Skeletal muscle tissue (tissue), 4 donors: ENCODE measurements around the gene INPP5J. TPM values are rescaled to one million over a fixed set of nuclear protein-coding genes. Genes with fewer than 3 reads are reported as not detected.
"Not testable (repeated sequence)": the region's sequence is repeated elsewhere in the genome, so short reads cannot be mapped to it uniquely, and the experiment has no call there.

Experiments used
- H3K27ac ChIP-seq: one replicate; pipeline ENCODE4 v1.7.0; 2013; ENCODE audit warnings: mild to moderate bottlenecking, low read depth, low read length, inconsistent platforms
- H3K27me3 ChIP-seq, 3 donors: one replicate each; pipeline ENCODE4 v1.7.0; 2013; ENCODE audit warnings: low read length in 3 of 3; ENCODE audit not compliant: control insufficient read depth in 3 of 3, insufficient read depth in 3 of 3
- H3K36me3 ChIP-seq, 3 donors: one replicate each; pipeline ENCODE4 v1.7.0; 2013; ENCODE audit warnings: low read length in 3 of 3; ENCODE audit not compliant: control insufficient read depth in 3 of 3, insufficient read depth in 3 of 3
- H3K4me1 ChIP-seq, 3 donors: one replicate each; pipeline ENCODE4 v1.7.0; 2013; ENCODE audit warnings: low read length in 3 of 3, mild to moderate bottlenecking in 3 of 3; ENCODE audit not compliant: control insufficient read depth in 3 of 3, insufficient read depth in 3 of 3
- H3K4me3 ChIP-seq, 3 donors: one replicate each; pipeline ENCODE4 v1.7.0; 2013; ENCODE audit warnings: low read length in 3 of 3
- H3K9ac ChIP-seq, 3 donors: one replicate each; pipeline ENCODE4 v1.7.0; 2013; ENCODE audit warnings: low read length in 3 of 3, mild to moderate bottlenecking in 3 of 3, moderate library complexity in 2 of 3, low read depth in 1 of 3
- H3K9me3 ChIP-seq, 3 donors: one replicate each; pipeline ENCODE4 v1.7.0; 2013; ENCODE audit warnings: low read length in 3 of 3; ENCODE audit not compliant: control insufficient read depth in 3 of 3
- total RNA-seq: library from RNA; depleted of rRNA; stranded (reverse); fragments of >200 nt; gene quantifications from one replicate; pipeline ENCODE4 v1.2.3, GENCODE V29; 2014
- donor health status: Osteomylitis.

Gene INPP5J
- total RNA-seq, 1 donor from 2014 or later, result not detected

- Histone ChIP-seq H3K36me3 (peaks cover 9 to 16% (median 13%) of the 10 kb centered on the region in 3 donors), H3K27ac (peak within 1 kb of the TSS; percentile 95), H3K9me3 (no peaks in the 10 kb centered on the region), H3K27me3 (no peaks in the 10 kb centered on the region), H3K4me3 (peak within 1 kb of the TSS; percentile 80 to 89 (median 87)), H3K9ac (peak within 1 kb of the TSS; percentile 87 to 96 (median 88)), H3K4me1 (peaks cover 17 to 51% (median 35%) of the 10 kb centered on the region in 3 donors)
These were observed 15.4 kb upstream of the INPP5J start, which contains the start of gene SELENOM for GRCh38 chr22:31107178-31107893. Gene SELENOM (minus strand): TSS chr22:31107568. CDS start chr22:31107505, 63 bp downstream.

DNA sequence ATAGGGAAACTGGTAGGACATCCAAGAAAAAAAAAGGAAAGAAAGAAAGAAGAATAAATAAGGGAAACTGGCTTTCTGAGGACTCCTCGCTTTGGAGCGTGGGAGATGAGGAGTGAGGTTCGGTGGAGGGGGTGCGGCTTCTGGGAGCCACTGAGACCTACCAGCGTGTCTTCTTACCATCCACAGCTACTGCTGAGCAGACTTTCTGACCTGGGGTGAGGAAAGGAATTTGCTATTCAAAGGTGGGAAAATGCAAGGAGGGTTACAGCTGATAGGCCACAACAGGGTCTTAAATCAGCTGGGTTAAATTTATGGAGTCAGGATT is 14.9 kb upstream of the INPP5J start:
- Histone ChIP-seq H3K27ac (peak overlapping the region; percentile 95), H3K4me1 (peaks cover 11 to 46% (median 29%) of the 10 kb centered on the region in 3 donors), H3K36me3 (peaks cover 9 to 13% (median 11%) of the 10 kb centered on the region in 3 donors), H3K9me3 (no peaks in the 10 kb centered on the region), H3K27me3 (no peaks in the 10 kb centered on the region), H3K9ac (peak overlapping the region; percentile 69 to 80 (median 77)), H3K4me3 (peak overlapping the region; percentile 78 to 89 (median 87))

DNA sequence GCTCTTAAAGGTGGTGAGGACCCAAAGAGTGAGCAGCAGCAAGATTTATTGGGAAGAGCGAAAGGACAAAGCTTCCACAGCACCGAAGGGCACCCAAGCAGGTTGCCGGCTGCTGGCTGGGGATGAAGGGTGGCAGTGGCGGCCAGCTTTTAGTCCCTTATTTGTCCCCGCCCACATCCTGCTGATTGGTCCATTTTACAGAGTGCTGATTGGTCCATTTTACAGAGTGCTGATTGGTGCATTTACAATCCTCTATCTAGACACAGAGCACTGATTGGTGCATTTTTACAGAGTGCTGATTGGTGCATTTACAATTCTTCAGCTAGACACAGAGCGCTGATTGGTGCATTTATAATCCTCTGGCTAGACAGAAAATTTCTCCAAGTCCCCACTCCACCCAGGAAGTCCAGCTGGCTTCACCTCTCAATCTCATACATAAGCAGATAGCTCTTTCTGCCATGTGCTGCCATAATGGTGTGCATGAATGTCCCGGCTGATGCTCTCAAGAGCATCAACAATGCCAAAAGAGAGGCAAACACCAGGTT is 10.1 kb upstream of the INPP5J start:
- H3K4me3 ChIP-seq, H3K36me3 ChIP-seq, H3K27me3 ChIP-seq, H3K27ac ChIP-seq, H3K4me1 ChIP-seq, H3K9ac ChIP-seq, H3K9me3 ChIP-seq: not testable (repeated sequence)

DNA sequence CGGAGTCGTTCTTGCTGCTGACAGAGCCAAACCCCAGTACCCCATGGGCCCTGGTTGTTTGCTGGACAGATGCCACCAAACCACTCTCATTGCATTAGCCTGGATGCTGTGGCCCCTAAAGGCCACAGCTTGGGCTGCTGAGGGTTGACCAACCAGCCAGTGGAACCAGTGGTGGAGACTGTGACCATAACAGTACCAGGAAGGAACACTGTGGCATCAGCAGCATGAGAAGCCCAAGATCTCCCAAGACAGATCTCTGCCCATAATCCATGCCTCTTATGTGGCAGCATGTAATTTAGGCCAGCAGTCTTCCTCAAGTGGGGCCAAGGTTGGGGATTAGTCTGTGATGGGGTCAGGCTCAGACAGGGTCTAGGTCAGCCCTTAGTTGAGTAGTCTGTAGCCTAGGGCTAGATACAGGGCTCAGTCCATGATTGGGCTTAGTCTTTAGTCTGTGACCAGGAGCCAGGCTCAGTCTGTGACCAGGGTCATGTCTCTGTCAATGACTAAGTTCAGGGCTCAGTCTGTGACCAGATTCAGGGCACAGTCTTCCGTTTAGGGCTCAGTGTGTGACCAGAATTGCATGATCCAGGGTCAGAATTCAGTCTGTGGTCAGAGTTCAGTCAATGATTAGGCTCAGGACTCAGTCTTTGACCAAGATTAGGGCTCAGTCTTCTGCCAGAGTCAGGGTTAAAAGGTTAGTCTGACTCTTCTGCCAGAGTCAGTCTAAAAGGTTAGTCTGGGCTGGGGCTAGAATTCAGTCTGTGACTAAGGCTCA is 4.5 kb upstream of the INPP5J start:
- peak overlapping the region in 1 of 3 donors; percentile 70 for H3K9ac ChIP-seq
- H3K27ac ChIP-seq, result peak overlapping the region; percentile 54
- no peaks in the 10 kb centered on the region for H3K27me3 ChIP-seq
- no peaks in the 10 kb centered on the region for H3K9me3 ChIP-seq
- H3K36me3 ChIP-seq, result no peaks in the 10 kb centered on the region
- H3K4me1 ChIP-seq, result peaks cover 22 to 33% (median 31%) of the 10 kb centered on the region in 3 donors
- H3K4me3 ChIP-seq, result no peak overlapping the region

DNA sequence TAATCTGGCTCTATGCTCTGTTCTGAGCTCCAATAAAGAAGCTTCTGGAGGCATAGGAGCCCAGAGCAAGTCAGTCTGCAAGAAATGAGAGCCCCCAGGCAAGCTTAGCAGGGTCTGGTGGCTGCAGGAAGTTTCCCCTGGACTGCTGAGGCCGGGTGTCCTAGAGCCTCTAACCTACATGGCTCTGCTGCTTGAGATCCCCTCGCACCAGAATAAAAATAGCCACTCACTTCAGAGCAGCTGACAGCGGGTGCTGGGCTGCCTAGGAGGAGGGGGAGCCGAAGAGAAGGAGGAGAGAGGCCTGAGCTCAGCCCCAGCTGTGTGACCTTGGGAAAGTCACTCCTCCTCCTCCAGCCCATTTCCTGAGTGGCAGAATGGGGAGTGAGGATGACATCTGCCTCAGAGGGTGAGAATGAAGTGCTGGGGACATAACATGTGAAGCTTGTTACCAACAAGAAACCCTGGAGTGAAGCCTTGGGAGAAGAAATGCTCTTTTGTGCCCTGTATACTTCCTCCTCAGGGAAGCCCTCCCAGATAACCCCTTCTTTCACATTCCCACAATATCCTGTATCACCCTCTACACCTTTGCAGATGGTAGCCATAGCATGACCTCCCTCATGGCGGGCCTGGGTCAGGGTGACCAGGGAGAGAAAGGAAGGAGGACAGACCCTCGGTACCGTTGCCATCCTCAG is 3.6 kb upstream of the INPP5J start:
- peak overlapping the region; percentile 54 for H3K27ac ChIP-seq
- H3K9ac ChIP-seq, result peak overlapping the region; percentile 33 to 70 (median 58)
- no peaks in the 10 kb centered on the region for H3K27me3 ChIP-seq
- no peaks in the 10 kb centered on the region for H3K9me3 ChIP-seq
- H3K36me3 ChIP-seq, result no peaks in the 10 kb centered on the region
- H3K4me1 ChIP-seq, result peaks cover 22 to 37% (median 35%) of the 10 kb centered on the region in 3 donors
- H3K4me3 ChIP-seq, result peak overlapping the region in 1 of 3 donors; percentile 32

- Histone ChIP-seq H3K36me3 (no peaks in the 10 kb centered on the region), H3K27me3 (no peaks in the 10 kb centered on the region), H3K4me1 (peaks cover 22 to 39% (median 35%) of the 10 kb centered on the region in 3 donors), H3K4me3 (no peak overlapping the region), H3K9ac (peak overlapping the region in 1 of 3 donors; percentile 3), H3K9me3 (no peaks in the 10 kb centered on the region), H3K27ac (no peak overlapping the region)
These were observed 2.5 kb upstream of the INPP5J start for GRCh38 chr22:31120230-31120629.

- H3K27ac ChIP-seq, result no peak overlapping the region
These were observed 2.1 kb upstream of the INPP5J start for GRCh38 chr22:31120642-31121041.

GRCh38 chr22:31121403-31121802 is 1.4 kb upstream of the INPP5J start:
- peaks cover 22 to 39% (median 35%) of the 10 kb centered on the region in 3 donors for H3K4me1 ChIP-seq
- H3K9me3 ChIP-seq, result no peaks in the 10 kb centered on the region
- H3K27me3 ChIP-seq, result no peaks in the 10 kb centered on the region
- no peak overlapping the region for H3K4me3 ChIP-seq
- peak overlapping the region in 1 of 3 donors; percentile 86 for H3K9ac ChIP-seq
- no peaks in the 10 kb centered on the region for H3K36me3 ChIP-seq
- H3K27ac ChIP-seq, result no peak overlapping the region

More at GRCh38 chr22:31120642-31121041, 2.1 kb upstream of the INPP5J start:
- no peaks in the 10 kb centered on the region for H3K36me3 ChIP-seq
- no peak overlapping the region for H3K9ac ChIP-seq
- no peak overlapping the region for H3K4me3 ChIP-seq
- no peaks in the 10 kb centered on the region for H3K27me3 ChIP-seq
- no peaks in the 10 kb centered on the region for H3K9me3 ChIP-seq
- peaks cover 22 to 39% (median 35%) of the 10 kb centered on the region in 3 donors for H3K4me1 ChIP-seq

DNA sequence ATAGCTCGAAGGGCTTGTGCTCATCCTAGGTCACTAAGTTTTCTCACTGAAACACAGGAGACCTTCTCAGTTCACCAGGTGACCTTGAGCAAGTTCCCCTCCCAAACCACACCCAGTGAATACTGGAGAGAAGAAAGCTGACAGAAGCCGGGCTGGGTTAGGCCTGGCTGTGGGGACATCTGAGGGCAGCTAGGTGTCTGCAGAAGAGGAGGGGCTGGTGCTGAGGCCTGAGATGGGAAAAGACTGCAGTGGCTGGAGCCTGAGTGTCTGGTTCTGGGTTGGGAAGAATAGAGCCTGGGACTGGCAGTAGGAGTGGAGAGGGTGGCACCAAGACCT is 602 bp upstream of the INPP5J start:
- H3K4me1 ChIP-seq, result peaks cover 22 to 39% (median 35%) of the 10 kb centered on the region in 3 donors
- peak overlapping the region; percentile 61 to 86 (median 64) for H3K9ac ChIP-seq

More for the DNA sequence above, 602 bp upstream of the INPP5J start:
- Histone ChIP-seq H3K9me3 (no peaks in the 10 kb centered on the region), H3K36me3 (no peaks in the 10 kb centered on the region), H3K27ac (peak overlapping the region; percentile 16), H3K4me3 (peak overlapping the region in 1 of 3 donors; percentile 79), H3K27me3 (no peaks in the 10 kb centered on the region)
